Activated CD8-positive, alpha-beta memory T cell treated with anti-CD3 and anti-CD28 coated beads for 1 hour (primary cell): Measurements from ENCODE around the gene YWHAQ.
"Not testable (repeated sequence)": the region's sequence is repeated elsewhere in the genome, so short reads cannot be mapped to it uniquely, and the experiment has no call there.

ENCODE experiments used
- DNase-seq, 2 donors: peaks; one replicate each; pipeline ENCODE4 v3.0.0-alpha.2; 2020; ENCODE audit warnings: low read depth in 1 of 2; ENCODE audit errors: extremely low read depth in 1 of 2

YWHAQ gene

GRCh38 chr2:9554921-9555296 lies 75.9 kb downstream of the YWHAQ start:
- no peak for DNase-seq

- no peak for DNase-seq
Measured at GRCh38 chr2:9552219-9553178, 78.3 kb downstream of the YWHAQ start.

- not testable (repeated sequence) for DNase-seq
Measured at GRCh38 chr2:9550859-9551391, 79.9 kb downstream of the YWHAQ start.

GRCh38 chr2:9549420-9549819 lies 81.4 kb downstream of the YWHAQ start:
- no peak for DNase-seq

- DNase-seq: no peak
Measured at GRCh38 chr2:9548506-9548905, 82.3 kb downstream of the YWHAQ start.

- no peak for DNase-seq
Measured at GRCh38 chr2:9547262-9547991, 83.4 kb downstream of the YWHAQ start.

- no peak for DNase-seq
Measured at GRCh38 chr2:9545502-9545901, 85.3 kb downstream of the YWHAQ start.

GRCh38 chr2:9543557-9543956 lies 87.2 kb downstream of the YWHAQ start:
- no peak for DNase-seq

- no peak for DNase-seq
Measured at GRCh38 chr2:9539531-9539930, 91.3 kb downstream of the YWHAQ start.

GRCh38 chr2:9538000-9538507 lies 92.7 kb downstream of the YWHAQ start:
- no peak for DNase-seq

GRCh38 chr2:9536504-9536903 lies 94.3 kb downstream of the YWHAQ start:
- DNase-seq: no peak

GRCh38 chr2:9535177-9535576 lies 95.6 kb downstream of the YWHAQ start:
- no peak for DNase-seq
